DMS53 treated with DMSO at 0.1 percent for 48 hours (cell line): ENCODE measurements around the gene PNPLA2.

ENCODE experiments used
- DNase-seq: peaks from one replicate; lab custom pipeline; 2025; ENCODE audit not compliant: unreplicated experiment; lab: John Stamatoyannopoulos, UW

PNPLA2 gene

GRCh38 chr11:783581-784015 lies 35.1 kb upstream of the PNPLA2 start:
- no peak for DNase-seq

- DNase-seq: no peak
Measured at GRCh38 chr11:786235-787083, 32.3 kb upstream of the PNPLA2 start.

DNA sequence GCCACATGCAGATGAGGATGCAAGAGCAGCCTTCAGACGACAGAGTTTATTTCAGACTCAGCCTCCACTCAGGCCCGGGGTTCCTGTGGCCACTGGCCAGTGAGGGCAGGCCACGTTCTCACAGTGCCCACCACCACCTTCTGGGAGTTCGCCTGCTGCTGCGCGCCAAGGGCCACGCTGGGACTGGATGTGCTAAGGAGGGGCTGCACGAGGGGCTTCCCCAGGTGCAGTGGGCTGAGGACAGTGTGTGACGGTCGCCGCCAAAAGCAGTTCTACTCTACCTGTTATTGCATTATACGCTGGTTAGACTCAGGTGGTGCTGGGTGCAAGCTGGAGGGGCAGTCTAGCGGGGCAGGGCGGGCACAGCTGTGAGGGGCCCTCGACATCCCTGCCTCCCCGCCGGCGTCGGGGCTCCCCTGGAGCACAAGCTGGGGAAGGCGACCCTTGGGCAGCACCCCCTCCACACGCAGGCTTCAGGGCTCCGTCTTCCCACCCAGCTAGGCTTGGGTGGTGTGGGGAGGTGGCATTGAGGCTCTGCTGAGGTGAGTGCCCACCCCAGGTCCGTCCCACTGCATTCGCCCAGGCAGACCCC lies 31.5 kb upstream of the PNPLA2 start:
- DNase-seq: no peak

GRCh38 chr11:788009-788640 lies 30.6 kb upstream of the PNPLA2 start:
- no peak for DNase-seq

DNA sequence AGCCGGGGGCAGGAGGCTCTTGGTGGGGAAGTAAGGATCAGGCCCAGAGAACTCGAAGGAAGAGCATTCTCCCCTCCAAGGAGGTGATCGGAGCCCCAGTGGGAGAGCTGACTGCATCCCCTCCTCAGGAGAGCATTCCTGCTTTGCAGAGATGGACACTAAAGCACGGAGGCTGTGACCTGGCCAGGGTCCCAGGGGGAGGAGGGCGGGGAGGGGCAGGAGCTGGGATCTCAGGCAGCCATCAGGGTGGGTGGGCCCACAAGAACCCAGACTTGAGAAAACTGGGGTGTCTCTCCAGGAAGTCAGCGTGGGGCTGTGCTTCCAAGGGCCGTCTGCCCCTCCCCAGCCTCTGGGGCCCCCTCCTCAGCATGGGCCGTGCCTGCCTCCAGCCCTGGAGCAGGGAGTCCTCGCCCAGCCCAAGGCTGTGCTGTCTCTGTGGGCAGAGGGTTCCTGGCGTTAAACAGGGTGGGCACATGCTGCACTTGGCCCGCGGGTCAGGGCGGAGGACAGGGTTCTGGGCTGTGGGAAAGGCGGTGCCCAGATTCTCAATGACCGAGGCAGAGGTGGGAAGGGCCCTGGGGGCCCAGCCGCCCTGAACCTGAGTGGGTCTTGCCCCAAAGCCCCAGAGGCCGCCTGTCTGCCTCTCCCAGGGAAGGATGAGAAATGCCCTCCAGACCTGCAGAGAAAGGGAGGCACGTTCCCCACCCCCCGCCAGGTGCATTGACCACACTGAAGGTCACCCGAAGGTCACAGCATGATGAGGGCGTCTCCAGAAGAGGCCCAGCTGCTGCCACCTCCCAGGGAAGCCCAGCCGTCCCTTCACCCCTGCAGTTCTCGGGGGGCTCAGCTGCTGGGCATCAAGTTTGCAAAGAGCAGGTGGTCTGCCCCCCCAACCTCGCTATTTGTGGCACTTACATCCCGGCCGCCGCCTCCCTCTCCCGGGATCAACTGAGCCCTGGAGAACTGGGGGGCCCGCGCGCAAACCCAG lies 29.5 kb upstream of the PNPLA2 start:
- no peak for DNase-seq

DNA sequence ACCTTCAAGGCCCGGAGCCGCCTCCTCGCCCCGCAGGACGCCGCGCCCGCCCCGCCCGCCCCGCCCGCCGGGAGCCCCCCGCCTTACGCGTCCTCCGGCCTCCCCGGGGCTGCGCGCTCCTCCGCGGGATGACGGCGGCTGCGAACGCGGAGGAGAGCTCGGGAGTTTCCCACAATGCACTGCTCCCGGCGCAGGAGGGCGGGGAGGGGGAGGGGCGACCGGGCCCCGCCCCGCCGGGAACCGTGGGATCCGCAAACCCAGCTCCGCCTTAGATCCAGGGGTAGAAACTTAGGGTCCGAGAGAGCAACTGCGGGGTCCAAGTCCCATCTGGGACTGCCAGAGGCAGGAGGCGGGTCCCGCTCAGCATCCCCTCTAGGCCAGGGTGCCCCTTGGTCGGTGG lies 28.8 kb upstream of the PNPLA2 start, which contains the start of gene CEND1:
Gene CEND1, minus strand, starts transcription at position 148 of the 400 bp plus-strand sequence. CDS start 1,514 bp downstream, outside the sequence.
- DNase-seq: no peak

DNA sequence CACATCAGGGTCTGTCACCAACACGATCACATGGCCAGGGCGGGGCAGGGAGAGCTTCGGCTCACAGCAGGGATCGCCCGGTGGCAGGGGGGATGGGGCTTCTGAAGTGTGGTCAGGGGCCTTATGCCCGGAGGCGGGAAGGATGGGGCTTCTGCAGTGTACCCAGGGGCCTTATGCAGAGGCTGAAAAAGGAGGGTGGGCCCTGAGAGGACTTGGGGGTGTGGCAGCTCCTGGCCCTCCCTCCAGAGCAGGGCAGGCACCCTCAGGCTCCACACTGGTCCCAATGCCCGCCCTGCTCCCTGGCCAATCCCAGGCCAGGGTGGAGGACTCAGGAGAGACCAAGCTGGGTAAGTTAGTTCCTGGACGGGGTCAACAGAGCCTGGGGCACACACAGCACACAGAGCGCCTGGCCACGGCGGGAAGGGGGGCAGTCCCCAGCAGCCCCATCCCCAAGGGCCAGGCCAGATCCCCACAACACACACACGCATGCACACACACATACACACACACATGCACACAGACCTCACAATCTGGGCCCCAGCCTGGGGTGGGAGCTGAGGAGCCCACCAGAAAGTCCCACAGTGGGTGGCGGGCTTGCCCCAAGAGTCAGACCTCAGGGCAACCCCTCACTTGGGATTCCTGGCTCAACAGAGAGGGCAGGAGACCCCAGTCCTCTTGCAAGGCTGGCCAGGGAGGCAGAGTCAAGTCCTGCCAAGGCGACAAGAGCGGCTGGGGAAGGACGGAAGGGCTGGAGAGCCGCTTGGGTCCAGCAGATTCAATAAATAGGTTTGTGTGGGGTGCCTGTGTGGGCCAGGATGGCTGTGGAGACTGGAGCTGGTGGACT lies 27.8 kb upstream of the PNPLA2 start:
- no peak for DNase-seq

GRCh38 chr11:791658-792534 lies 26.8 kb upstream of the PNPLA2 start:
- DNase-seq: no peak

DNA sequence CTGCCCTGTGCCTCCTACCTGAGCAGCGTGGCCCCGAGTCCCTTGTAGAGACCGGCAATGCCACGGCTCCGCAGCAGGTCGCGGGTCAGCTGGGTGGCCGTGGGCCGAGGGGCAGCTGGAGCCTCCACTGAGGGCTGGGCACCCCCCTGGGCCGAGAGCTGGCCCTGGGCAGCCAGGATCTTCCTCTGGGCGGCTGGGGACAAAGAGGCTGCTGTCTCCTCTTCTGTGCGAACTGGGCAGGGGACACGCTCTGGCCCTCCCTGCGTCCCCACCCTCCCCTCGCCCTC lies 26.2 kb upstream of the PNPLA2 start:
- no peak for DNase-seq

DNA sequence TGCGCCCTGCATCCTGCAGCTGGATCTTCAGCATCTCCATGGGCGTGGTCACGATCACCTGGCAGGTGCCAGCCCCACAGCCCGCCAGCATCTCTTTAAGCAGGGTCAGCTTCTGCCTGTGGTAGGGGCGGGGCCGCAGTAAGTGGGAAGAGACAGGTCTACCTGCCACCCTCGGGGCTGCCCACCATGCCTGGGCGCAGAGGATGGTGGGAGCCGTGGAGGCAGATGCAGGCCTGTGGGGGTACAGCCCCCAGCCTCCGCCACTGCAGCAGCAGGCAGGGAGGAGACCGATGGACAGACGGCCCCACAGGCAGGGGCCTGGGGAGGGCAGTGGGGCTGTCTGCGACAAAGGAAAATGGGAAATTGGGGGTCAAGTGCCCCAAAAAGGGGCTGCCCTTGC lies 25.8 kb upstream of the PNPLA2 start:
- DNase-seq: no peak

DNA sequence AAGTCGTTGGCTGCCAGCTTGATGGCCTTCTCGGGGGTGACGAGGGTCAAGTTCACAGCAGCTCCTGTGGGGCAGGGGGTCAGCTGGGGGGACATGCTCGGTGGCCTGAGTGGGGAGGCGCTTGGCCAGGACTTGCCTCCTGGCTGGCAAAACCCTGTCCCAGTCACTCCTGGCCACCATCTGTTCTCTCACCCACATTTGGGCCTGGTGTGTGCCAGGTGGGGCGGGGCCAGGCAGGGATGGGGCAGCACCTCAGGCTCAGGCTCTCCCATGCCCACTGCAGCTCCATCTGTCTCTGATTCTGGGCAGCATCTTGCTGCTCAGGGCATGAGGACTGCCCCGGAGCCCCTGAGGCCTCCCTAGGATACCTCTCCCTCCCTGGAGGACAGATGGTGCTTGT lies 25.2 kb upstream of the PNPLA2 start:
- no peak for DNase-seq

GRCh38 chr11:794013-794765 lies 24.5 kb upstream of the PNPLA2 start:
- no peak for DNase-seq

- no peak for DNase-seq
Measured at GRCh38 chr11:794766-795633, 23.7 kb upstream of the PNPLA2 start.

- peak; percentile 44 for DNase-seq
Measured at GRCh38 chr11:795634-796564, 22.8 kb upstream of the PNPLA2 start.

DNA sequence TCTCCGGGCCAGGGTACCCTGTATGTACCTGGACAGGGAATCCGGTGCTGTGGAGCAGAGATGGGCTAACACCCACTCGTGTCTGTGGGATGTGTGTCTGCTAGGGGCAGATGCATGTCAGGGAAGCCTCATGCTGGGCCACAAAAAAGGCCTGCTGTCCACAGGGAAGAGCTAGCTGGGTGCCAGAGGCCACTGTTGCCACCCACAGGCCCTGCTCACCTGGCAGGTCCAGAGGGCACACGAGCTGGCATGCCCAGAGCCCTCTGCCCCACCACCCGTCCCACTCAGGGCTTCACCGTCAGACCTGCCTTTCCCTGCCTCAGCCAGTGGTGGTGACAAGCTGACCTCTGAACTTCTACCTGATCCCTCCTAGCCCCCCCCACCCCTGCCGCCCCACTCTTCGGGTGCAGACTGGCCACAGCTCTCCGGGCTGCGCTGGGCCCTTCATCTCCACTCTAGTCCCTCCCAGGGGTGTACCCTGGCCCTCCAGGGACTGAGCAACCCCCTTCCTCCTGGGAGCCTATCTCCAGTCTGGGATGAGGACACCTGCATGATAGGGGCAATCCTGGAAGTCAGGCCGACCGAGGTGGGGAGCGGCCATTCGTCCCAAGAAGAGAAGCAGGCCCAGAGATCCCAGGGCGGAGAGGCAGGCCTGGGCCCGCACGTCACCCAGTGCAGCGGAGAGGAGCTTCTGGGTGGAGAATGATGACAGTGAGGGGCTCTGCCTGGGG lies 22.0 kb upstream of the PNPLA2 start:
- no peak for DNase-seq
